Measurements from ENCODE around the gene PCP4L1.

DNA sequence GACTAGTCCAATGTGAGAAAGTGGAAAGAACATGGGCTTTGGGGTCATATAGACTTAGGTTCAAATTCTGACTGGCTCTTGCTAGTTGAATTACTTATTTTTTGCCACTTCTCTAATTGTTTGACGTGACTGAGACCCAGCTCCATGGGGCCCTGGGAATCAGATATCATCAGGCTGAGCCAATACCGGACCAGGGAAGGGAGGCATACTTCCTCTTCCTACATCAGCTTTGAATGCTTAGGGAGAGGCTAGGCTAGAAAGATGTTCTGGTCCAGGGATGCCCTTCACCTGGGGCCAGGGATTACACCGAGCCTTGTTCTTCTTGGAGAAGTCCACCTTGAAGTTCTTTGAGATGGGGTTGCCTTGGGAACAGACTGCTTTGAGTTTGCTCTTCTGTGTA, 16.9 kb upstream of the PCP4L1 start:
- TF ChIP-seq, protein P1, sequence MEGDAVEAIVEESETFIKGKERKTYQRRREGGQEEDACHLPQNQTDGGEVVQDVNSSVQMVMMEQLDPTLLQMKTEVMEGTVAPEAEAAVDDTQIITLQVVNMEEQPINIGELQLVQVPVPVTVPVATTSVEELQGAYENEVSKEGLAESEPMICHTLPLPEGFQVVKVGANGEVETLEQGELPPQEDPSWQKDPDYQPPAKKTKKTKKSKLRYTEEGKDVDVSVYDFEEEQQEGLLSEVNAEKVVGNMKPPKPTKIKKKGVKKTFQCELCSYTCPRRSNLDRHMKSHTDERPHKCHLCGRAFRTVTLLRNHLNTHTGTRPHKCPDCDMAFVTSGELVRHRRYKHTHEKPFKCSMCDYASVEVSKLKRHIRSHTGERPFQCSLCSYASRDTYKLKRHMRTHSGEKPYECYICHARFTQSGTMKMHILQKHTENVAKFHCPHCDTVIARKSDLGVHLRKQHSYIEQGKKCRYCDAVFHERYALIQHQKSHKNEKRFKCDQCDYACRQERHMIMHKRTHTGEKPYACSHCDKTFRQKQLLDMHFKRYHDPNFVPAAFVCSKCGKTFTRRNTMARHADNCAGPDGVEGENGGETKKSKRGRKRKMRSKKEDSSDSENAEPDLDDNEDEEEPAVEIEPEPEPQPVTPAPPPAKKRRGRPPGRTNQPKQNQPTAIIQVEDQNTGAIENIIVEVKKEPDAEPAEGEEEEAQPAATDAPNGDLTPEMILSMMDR (tag by site-specific recombination; IDR thresholded peaks at IDR 0.05), result no peak
- TF ChIP-seq SETDB1 (IDR thresholded peaks at IDR 0.05; ENCODE audit: insufficient read length, low read length) (no peak), ZNF292 (tag by site-specific recombination; IDR thresholded peaks at IDR 0.05; ENCODE audit: borderline replicate concordance, low read depth) (no peak), ZNF707 (tag by site-specific recombination; IDR thresholded peaks at IDR 0.05) (no peak), EGR2 (tag by site-specific recombination; IDR thresholded peaks at IDR 0.05; ENCODE audit: low read depth) (no peak), GLI4 (tag by site-specific recombination; IDR thresholded peaks at IDR 0.05) (no peak), ZSCAN16 (tag by site-specific recombination; IDR thresholded peaks at IDR 0.05) (no peak), ZNF660 (tag by site-specific recombination; IDR thresholded peaks at IDR 0.05) (no peak), ZNF274 (IDR thresholded peaks at IDR 0.05; ENCODE audit: low read length) (no peak), ZNF274 (tag by site-specific recombination; IDR thresholded peaks at IDR 0.05; ENCODE audit: borderline replicate concordance) (no peak)
- TF ChIP-seq, protein P2, sequence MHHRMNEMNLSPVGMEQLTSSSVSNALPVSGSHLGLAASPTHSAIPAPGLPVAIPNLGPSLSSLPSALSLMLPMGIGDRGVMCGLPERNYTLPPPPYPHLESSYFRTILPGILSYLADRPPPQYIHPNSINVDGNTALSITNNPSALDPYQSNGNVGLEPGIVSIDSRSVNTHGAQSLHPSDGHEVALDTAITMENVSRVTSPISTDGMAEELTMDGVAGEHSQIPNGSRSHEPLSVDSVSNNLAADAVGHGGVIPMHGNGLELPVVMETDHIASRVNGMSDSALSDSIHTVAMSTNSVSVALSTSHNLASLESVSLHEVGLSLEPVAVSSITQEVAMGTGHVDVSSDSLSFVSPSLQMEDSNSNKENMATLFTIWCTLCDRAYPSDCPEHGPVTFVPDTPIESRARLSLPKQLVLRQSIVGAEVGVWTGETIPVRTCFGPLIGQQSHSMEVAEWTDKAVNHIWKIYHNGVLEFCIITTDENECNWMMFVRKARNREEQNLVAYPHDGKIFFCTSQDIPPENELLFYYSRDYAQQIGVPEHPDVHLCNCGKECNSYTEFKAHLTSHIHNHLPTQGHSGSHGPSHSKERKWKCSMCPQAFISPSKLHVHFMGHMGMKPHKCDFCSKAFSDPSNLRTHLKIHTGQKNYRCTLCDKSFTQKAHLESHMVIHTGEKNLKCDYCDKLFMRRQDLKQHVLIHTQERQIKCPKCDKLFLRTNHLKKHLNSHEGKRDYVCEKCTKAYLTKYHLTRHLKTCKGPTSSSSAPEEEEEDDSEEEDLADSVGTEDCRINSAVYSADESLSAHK (tag by site-specific recombination; IDR thresholded peaks at IDR 0.05), result no peak
- TF ChIP-seq, protein P3, sequence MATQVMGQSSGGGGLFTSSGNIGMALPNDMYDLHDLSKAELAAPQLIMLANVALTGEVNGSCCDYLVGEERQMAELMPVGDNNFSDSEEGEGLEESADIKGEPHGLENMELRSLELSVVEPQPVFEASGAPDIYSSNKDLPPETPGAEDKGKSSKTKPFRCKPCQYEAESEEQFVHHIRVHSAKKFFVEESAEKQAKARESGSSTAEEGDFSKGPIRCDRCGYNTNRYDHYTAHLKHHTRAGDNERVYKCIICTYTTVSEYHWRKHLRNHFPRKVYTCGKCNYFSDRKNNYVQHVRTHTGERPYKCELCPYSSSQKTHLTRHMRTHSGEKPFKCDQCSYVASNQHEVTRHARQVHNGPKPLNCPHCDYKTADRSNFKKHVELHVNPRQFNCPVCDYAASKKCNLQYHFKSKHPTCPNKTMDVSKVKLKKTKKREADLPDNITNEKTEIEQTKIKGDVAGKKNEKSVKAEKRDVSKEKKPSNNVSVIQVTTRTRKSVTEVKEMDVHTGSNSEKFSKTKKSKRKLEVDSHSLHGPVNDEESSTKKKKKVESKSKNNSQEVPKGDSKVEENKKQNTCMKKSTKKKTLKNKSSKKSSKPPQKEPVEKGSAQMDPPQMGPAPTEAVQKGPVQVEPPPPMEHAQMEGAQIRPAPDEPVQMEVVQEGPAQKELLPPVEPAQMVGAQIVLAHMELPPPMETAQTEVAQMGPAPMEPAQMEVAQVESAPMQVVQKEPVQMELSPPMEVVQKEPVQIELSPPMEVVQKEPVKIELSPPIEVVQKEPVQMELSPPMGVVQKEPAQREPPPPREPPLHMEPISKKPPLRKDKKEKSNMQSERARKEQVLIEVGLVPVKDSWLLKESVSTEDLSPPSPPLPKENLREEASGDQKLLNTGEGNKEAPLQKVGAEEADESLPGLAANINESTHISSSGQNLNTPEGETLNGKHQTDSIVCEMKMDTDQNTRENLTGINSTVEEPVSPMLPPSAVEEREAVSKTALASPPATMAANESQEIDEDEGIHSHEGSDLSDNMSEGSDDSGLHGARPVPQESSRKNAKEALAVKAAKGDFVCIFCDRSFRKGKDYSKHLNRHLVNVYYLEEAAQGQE (tag by site-specific recombination; IDR thresholded peaks at IDR 0.05), result no peak
- TF ChIP-seq, protein P4, sequence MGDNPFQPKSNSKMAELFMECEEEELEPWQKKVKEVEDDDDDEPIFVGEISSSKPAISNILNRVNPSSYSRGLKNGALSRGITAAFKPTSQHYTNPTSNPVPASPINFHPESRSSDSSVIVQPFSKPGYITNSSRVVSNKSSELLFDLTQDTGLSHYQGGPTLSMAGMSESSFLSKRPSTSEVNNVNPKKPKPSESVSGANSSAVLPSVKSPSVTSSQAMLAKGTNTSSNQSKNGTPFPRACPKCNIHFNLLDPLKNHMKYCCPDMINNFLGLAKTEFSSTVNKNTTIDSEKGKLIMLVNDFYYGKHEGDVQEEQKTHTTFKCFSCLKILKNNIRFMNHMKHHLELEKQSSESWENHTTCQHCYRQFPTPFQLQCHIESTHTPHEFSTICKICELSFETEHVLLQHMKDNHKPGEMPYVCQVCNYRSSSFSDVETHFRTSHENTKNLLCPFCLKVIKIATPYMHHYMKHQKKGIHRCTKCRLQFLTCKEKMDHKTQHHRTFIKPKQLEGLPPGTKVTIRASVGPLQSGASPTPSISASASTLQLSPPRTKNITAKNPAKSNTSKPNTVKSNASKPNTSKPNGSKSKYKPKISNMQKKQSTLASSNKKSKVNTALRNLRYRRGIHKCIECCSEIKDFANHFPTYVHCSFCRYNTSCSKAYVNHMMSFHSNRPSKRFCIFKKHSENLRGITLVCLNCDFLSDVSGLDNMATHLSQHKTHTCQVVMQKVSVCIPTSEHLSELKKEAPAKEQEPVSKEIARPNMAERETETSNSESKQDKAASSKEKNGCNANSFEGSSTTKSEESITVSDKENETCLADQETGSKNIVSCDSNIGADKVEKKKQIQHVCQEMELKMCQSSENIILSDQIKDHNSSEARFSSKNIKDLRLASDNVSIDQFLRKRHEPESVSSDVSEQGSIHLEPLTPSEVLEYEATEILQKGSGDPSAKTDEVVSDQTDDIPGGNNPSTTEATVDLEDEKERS (tag by site-specific recombination; IDR thresholded peaks at IDR 0.05), result no peak

All from HEK293 (cell line).